ENCODE data around the gene ERCC6. TPM values are rescaled to one million over a fixed set of nuclear protein-coding genes. Genes with fewer than 3 reads are reported as not detected.
A peak's percentile ranks its signal among the peaks of the same experiment; 100 is the strongest.

Gene ERCC6
- total RNA-seq, 1 experiment from 2014 or later: 18.2 TPM

DNA sequence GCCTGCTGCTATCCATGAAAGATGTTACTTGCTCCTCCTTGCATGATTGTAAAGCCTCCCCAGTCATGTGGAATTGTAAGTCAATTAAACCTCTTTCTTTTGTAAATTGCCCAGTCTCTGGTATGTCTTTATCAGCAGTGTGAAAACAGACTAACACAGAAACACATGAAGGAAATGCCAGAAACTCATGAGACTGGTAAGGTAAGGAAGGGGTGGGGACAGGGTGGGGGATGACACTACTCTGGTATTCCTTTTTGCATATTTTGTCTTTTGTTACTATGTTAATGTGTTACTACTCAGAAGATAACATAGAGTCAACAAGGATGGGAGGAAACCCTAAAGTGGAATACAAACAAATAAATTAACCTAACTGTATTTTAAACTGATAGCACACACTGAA lies 73.2 kb downstream of the ERCC6 start:
- TF ChIP-seq, protein P1, sequence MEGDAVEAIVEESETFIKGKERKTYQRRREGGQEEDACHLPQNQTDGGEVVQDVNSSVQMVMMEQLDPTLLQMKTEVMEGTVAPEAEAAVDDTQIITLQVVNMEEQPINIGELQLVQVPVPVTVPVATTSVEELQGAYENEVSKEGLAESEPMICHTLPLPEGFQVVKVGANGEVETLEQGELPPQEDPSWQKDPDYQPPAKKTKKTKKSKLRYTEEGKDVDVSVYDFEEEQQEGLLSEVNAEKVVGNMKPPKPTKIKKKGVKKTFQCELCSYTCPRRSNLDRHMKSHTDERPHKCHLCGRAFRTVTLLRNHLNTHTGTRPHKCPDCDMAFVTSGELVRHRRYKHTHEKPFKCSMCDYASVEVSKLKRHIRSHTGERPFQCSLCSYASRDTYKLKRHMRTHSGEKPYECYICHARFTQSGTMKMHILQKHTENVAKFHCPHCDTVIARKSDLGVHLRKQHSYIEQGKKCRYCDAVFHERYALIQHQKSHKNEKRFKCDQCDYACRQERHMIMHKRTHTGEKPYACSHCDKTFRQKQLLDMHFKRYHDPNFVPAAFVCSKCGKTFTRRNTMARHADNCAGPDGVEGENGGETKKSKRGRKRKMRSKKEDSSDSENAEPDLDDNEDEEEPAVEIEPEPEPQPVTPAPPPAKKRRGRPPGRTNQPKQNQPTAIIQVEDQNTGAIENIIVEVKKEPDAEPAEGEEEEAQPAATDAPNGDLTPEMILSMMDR (conservative IDR thresholded peaks at IDR 0.05): no peak
- no peak overlapping the region for H3K9ac ChIP-seq (ENCODE audit: extremely low read depth, insufficient read length, low read length)
- no peak overlapping the region for H3K4me2 ChIP-seq (ENCODE audit: insufficient read depth, insufficient read length, low read length)
- H3K36me3 Mint-ChIP-seq (ENCODE audit: insufficient read depth in 1 of 3, low read depth in 3 of 3): peaks cover 24 to 41% (median 36%) of the 10 kb centered on the region in 3 experiments
- no peaks in the 10 kb centered on the region for H4K20me1 ChIP-seq (ENCODE audit: control insufficient read depth, insufficient read depth, insufficient read length)
- no peak overlapping the region for H2AFZ ChIP-seq (ENCODE audit: low read length)
- H2BK15ac ChIP-seq (ENCODE audit: low read depth, low read length): no peak overlapping the region
- H3K9me3 ChIP-seq (ENCODE audit: control insufficient read depth, low read depth, low read length): peaks cover 10% of the 10 kb centered on the region
- no peaks in the 10 kb centered on the region for H3K23me2 ChIP-seq (ENCODE audit: insufficient read length, low read depth, low read length, poor library complexity, severe bottlenecking)
- no peak overlapping the region for H4K8ac ChIP-seq (replicated peaks; ENCODE audit: insufficient read length, low read depth, low read length)
- no peak for DNase-seq
- no peak overlapping the region for H4K5ac ChIP-seq (ENCODE audit: insufficient read length, low read depth, low read length)
- H3K27ac Mint-ChIP-seq: peak overlapping the region in 2 of 3 experiments; percentile 15 to 38; a peak in 2 of 7 replicates
- no peak overlapping the region for H3T11ph ChIP-seq (ENCODE audit: low read length)
- H3K4me3 Mint-ChIP-seq: no peak overlapping the region
- H3K18ac ChIP-seq (ENCODE audit: insufficient read length, low read depth, low read length): no peak overlapping the region
- H3K27me3 ChIP-seq (ENCODE audit: insufficient read depth, low read length): no peaks in the 10 kb centered on the region
- H4K91ac ChIP-seq (ENCODE audit: insufficient read length, low read depth, low read length): no peak overlapping the region
- H2AK5ac ChIP-seq (ENCODE audit: insufficient read length, low read length): no peak overlapping the region
- H3K79me1 ChIP-seq (ENCODE audit: insufficient read depth, low read depth, low read length, poor library complexity, severe bottlenecking): no peaks in the 10 kb centered on the region
- H3K9me3 Mint-ChIP-seq: peaks cover 26 to 35% of the 10 kb centered on the region in 2 experiments
- H2BK20ac ChIP-seq (ENCODE audit: low read depth, low read length, poor library complexity, severe bottlenecking): no peak overlapping the region
- no peaks in the 10 kb centered on the region for H3K79me2 ChIP-seq (ENCODE audit: insufficient read depth, low read length)
- H3K4me1 Mint-ChIP-seq: peaks cover 14 to 15% of the 10 kb centered on the region in 2 experiments
- no peak overlapping the region for H3K27ac ChIP-seq (ENCODE audit: insufficient read length, low read depth, low read length)
- H3K23ac ChIP-seq (ENCODE audit: insufficient read length, low read depth, low read length): no peak overlapping the region
- no peak overlapping the region for H3K4ac ChIP-seq (ENCODE audit: low read depth, low read length)
- no peak overlapping the region for H2BK120ac ChIP-seq (ENCODE audit: low read depth, low read length, poor library complexity, severe bottlenecking)
- no peaks in the 10 kb centered on the region for H3K27me3 Mint-ChIP-seq (ENCODE audit: low read depth)
- no peak overlapping the region for H2BK5ac ChIP-seq (ENCODE audit: insufficient read length, low read length)
- no peaks in the 10 kb centered on the region for H3K4me1 ChIP-seq (ENCODE audit: insufficient read depth, low read length)
- H2BK12ac ChIP-seq (ENCODE audit: insufficient read length, low read depth, low read length): no peak overlapping the region
- no peak overlapping the region for H3K14ac ChIP-seq (ENCODE audit: insufficient read depth, low read length)
- H3K56ac ChIP-seq (ENCODE audit: insufficient read length, low read depth, low read length): no peak overlapping the region

Other genes with a start within 250 kb of the ERCC6 start
- not detected in 2 replicates for gene C10orf71, start 240.0 kb downstream of the ERCC6 start, total RNA-seq (2021)
- gene DRGX, start 143.0 kb downstream of the ERCC6 start, total RNA-seq (2021): not detected in 2 replicates
- gene SLC18A3, start 71.2 kb upstream of the ERCC6 start, total RNA-seq (2021): not detected in 2 replicates
- gene CHAT, start 74.9 kb upstream of the ERCC6 start, total RNA-seq (2021): not detected in 2 replicates
- not detected in 2 replicates for gene C10orf53, start 140.5 kb upstream of the ERCC6 start, total RNA-seq (2021)
- 21.9 and 22.6 TPM in 2 replicates for gene OGDHL, start 223.2 kb upstream of the ERCC6 start, total RNA-seq (2021)